ENCODE results near the gene ERMARD.
"Not testable (repeated sequence)": the region's sequence is repeated elsewhere in the genome, so short reads cannot be mapped to it uniquely, and the experiment has no call there.

ERMARD gene

DNA sequence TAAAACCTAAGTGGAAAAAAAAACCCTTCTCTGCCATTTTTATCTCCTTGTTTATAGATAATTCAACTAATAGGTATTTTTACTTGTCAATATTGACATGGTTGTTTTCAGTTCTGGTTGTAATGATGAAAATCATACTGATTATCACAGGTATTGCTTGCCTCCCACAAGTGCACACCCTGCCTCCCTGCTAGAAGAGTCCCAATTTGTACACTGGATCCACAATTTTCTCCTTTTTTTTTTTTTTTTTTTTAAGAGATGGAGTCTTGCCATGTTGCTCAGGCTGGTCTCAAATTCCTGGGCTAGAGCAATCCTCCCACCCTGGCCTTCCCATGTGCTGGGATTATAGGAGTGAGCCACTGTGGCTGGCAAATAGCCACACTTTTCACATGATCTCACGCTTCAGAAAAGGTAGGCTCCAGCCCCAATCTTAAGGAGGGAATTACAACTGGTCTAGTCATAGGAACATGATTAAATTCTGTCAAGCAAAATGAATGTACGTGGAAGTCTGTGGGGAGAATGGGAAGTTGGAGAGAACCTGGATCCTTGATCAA is 12.4 kb upstream of the ERMARD start:
- peak; percentile 11 for DNase-seq

DNA sequence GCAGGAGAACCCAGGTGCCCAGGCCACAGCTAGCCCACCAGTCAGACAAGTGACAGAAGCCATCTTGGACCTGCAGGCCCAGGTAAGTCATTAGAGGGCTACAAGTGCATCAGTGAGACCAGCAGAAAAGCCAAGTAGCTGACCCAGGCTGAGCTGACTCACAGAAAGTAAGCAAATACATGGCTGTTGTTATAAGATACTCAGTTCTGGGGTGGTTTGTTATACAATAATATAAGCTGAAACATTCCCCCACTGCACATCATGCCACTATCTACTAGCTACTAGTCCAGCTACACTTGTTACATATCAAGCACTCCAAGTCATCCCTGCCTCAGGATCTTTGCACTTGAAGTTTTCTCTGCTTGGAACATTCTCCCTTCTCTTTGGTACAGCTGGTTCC is 10.1 kb upstream of the ERMARD start:
- DNase-seq = no peak

DNA sequence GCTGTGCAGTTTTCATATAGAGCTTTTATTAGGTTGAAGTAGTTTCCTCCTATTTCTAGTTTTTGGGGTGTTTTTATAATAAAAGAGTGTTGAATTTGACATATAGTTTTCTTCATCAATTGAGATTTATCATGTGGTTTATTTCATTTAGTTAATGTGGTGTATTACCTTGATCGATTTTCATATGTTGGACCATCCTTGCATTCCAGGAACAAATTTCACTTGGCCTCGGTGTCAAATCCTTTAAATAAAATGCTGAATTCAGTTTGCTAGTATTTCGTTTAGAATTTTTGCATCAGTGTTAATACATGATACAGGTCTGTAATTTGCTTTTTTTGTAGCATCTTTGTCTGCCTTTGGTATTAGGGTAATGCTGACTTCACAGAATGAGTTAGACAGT is 6.0 kb upstream of the ERMARD start:
- no peak for DNase-seq

DNA sequence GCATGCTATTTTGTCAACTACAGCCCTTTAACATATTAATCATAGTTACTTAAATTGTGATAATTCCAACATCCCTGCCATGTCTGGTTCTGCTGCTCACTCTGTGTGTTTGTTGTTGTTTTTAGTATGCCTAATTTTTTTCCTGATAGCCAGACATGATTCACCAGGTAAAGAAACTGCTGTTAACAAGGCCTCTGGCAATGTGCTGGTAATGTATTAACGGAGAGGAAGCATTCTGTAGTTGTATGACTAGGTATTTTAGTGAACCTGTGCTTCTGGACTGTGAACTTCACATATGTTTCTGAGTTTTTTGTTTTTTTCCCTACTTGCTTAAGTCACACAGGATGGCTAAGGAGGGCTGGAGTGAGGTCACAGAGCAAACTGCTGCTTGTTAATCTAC is 4.9 kb upstream of the ERMARD start:
- DNase-seq = no peak

DNA sequence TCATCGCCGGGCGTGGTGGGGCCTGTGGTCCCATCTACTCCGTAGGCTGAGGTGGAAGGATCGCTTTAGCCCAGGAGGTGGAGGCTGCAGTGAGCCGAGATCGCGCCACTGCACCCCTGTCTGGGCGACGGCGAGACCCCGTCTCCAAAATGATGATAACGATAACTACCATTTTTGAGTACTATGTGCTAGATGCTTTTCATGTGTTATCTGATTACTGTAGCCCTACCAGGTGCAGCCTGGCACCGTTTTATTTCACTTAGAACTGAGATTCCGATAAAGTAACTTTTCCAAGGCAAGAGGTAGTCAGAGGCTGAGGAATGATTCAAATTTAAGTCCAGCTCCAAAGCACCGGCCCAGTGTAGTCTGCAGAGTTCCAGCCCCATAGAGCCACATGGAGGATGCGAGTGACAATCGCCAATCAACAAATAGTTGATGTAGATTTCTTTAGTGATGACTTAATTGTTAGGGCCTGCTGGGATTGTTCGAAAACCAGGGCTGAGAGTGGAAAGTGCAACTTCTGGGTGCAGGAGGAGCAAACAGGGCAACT is 727 bp downstream of the ERMARD start:
- no peak for DNase-seq

DNA sequence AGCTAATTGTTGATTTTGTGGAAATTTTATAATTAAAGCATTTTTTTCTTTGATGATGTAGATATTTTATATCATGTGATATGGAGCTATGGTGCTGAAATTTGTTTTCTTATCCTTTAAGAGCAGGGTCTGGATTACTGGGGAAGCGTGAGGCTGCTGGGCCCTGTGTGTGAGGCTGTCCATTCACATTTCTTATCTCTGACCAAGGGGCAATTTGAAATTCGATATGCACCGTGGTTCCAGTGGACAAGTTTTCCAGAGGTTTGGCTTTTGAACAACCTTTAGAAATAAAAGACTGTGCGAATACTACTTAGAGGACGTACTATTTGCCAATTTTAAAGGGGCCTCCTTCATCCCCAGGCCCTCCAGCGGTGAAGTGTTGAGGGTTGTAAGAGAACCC is 3.7 kb downstream of the ERMARD start:
- no peak for DNase-seq

DNA sequence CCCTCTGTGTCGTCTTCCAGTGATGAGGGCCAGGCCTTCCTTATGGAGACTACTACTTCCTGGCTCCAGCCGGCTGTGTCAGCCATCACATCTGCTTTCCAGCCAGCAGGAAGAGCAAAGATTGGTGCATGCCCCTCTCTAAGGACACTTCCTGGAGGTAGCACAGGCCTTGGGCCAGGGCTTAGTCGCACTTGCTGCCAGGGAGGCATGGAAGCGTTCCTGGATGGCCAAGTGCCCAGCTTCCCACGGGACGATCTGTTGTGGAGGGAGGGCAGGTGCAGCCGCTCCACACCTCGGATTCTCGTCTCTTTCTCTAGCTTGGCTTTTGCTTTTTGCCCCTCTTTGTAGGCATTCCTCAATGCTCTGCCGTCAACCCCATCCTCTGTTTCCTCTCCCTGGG is 11.9 kb downstream of the ERMARD start:
- DNase-seq = no peak

DNA sequence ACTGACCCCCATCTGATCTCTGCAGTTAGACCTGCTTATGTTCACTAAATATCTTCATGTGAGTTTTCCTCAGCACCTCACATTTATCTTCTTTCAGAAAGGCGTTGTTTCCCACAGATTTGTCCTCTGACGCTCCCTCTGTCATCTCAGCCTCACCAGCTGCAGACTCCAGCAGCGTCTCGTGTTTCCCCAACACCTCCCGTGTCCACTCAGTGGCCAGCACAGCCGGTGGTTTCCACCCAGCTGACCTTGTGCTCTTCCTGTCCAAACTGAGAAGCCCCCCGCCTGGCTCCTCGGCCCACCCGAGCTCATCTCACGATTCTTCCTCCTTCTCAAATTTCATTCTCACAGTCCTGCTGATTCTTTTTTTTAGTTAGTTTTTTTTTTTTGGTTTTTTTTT is 12.5 kb downstream of the ERMARD start:
- DNase-seq = no peak

DNA sequence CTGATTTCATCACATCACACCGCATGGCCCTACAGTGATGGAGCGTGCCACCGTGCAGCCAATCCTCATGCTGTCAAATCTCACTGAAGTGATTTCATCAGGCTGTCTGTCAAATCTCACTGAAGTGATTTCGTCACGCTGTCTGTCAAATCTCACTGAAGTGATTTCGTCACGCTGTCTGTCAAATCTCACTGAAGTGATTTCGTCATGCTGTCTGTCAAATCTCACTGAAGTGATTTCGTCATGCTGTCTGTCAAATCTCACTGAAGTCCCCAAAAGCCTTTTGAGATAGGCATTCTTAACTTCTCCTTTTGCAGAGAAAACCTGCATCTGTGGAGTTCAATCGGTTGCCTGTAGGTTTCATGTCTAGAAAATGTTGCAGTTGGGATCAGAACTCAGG is 14.4 kb downstream of the ERMARD start:
- not testable (repeated sequence) for DNase-seq

DNA sequence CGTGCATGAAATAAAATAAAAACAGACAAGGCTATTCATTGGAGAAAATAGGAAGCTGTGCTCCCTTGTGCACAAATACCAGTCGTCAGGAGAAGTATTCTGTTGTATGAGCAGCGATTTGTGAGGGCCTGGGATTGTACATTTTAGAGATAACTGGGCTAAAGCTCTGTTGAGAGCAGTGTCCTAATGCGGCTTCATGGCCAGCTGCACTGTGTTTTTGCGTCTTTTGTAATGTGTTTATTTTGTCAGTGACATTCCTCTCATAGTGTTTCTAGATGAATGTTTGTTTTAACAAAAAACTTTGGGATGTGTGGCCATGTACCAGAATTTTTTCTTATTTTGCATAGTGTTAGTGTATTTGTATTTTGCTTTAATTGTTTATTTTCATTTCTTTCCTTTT is 14.8 kb downstream of the ERMARD start:
- no peak for DNase-seq

DNA sequence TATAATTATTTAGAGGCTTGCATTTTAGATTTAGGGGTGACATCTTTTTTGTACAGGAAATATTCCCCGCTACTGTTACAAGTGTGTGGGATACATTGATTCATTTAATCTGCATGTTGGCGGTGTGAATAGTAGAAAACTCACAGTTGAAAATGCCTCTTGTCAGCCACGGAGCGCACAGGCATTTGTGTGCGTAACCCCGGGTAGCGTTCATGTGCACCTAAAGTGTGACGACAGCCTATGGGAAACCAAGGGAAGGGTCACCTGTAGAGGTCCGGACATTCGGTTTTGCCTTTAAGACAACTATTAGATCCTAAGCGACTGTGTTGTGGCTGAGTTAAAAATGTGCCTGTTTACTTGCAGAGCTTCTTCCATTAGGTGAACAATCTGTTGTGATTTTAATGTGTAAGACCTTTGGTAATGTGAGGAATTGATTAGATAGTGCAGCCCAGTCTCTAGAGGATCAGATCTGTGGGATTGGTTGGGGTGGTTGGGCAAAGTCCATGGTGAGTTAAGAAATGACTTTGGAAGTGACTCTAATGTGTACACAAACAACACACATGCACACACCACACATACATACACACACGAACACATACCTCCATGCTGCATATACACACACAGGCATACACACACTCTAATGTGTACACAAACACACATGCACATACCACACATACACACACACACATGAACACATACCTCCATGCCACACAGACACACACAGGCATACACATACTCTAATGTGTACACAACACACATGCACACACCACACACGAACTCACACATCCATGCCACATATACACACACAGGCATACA is 15.7 kb downstream of the ERMARD start:
- no peak for DNase-seq

DNA sequence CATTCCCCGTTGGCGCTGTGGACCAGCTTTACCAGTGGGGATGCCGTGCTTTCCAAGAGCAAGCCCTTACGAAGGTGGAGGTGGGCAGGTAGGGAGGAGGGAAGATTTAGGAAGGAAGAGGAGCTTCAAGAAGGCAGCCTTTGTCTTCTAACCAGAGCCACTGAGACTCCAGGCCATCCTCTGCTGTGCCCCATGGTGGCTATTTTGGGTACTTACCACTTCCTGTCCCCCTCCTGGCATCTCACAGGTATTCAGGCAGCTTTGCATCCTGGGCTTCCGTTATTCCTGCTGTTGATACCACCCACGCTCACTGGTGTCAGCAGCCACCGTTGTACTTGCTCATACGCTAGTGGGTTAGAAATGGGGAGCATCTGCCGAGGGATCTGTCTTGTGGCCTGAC is 22.9 kb downstream of the ERMARD start:
- no peak for DNase-seq

DNA sequence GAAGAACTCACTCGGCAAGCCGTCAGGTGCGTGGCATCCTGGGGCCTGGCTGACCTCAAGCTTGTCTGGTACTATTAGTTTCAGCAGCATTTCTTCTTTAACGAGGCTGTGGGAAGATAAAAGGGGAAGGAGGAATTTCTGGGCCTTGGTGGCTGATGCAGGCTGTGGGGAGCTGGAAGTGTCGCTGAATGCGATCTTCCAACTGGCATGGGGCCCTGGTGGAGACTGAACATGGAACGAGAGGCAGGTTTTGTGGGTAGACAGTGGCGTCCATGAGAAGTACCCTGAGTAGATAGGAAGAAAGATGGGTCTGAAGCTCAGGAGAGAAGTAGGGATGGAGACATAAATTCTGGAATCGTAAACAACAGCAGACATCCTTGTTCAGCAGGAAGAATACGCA is 23.9 kb downstream of the ERMARD start:
- DNase-seq = no peak

DNA sequence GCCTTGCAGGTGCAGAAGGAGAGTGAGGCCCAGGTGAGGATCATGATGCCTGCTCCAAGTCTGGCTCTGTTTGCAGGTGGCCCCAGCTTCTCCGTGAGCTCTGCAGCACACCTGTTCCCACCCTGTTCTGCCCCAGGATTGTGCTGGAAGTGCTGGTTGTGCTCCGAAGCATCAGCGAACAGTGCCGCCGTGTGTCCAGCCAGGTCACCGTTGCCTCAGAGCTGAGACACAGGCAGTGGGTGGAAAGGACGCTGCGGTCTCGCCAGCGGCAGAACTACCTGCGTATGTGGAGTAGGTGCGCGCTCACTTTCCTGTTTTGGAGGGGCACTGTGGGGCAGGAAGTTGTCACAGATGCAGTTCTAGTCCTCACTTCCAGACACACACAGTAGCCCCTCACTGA is 25.0 kb downstream of the ERMARD start:
- DNase-seq = no peak

DNA sequence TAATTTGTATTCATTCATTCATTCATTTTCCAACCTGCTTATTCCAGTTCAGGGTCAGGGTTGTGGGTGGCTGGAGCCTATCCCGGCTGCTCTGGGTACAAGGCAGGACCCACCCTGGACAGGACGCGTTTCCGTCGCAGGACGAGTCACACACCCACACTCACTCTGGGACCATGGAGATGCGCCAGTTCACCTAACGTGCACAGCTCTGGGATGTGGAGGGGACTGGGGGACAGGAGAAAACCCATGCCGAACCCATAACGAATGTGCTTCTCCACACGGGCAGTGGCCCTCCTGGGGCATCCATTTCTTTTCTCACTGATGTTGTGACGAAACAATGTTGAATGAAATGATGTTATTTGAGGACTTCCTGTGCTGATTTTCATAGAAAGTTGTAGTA is 26.5 kb downstream of the ERMARD start:
- no peak for DNase-seq

DNA sequence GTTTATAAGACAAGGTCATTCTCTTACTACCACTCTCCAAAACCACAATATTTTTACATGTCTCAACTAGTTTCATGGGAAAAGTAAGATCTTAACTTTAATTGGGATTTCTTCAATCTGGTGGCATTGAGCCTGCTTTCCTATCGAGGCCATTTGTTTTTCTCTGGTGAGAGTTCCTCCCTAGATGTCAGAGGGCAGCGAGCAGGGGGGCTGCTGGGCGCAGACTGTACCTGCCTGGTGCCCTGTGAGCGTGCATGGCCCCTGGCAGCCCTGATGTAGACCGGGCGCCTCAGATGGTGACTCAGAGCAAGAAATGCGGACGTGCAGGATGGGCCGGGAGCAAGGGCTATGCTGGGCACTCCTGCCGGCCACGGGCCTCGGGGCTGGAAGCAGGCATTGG is 27.2 kb downstream of the ERMARD start:
- DNase-seq = no peak

DNA sequence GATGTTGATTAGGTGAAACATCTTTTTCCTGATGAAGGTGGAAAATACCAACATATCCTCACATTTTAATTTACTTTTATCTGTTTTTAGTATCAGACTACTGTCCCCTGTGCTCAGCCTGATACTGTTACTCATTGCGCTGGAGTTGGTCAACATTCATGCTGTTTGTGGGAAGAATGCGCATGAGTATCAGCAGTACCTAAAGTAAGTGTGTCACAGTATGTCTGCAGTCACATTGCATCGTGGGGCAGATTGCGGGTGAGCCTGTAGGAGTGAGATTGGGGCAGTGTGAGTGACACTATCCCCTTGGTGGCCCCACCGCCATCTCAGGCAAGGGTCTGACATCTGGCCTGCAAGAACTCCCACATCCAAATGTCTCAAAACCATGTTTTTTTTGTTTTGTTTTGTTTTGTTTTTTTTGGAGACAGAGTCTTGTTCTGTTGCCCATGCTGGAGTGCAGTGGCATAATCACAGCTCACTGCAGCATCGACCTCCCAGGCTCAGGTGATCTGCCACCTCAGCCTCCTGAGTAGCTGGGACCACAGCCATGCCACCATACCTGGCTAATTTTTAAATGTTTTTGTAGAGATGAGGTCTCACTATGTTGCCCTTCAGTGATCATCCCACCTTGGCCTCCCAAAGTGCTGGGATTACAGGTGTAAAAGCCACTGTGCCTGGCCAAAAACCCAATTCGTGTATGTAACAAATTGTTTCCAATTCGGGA is 27.8 kb downstream of the ERMARD start:
- no peak for DNase-seq

DNA sequence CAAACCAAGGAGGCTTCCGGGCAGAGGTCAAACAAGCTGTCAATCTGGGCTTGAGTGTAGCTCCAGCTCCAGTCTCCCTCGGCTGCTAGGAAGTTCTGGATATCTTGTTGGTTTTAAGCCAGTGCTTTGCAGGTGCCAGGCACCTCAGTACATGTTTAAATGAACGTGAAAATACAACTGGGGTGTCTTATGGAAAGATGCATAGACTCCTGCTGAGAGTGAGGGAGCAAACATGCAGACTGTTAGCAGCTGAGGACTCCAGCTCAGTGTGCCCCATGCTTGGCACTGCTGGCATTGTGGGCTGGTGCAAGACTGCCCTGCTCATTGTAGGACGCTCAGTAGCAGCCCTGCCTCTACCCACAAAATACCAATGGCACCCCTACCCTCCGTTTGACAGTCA is 28.5 kb downstream of the ERMARD start:
- no peak for DNase-seq

DNA sequence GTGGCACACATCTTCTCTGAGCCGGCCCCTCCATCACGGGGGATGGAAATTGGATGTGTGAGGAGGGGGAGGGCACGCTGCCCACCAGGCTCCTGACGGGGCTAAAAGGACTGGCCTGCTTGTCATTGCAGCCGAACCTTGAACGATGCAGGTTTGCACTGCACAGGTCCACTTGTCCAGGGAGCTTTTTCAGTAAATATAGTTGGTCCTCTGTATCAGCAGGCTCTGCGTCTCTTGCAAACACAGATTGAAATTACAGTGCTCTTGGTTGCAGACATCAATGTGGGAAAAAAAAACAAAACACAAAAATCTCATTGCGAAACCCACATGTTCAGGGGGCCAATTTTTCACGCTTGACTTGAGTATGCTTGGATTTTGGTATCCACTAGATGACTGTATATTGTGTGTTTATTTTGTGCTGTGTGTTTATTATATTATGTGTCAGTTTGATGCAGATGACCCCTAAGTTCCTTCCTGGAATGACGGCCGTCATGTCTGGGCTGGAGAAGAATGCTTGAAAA is 29.2 kb downstream of the ERMARD start:
- DNase-seq = no peak

DNA sequence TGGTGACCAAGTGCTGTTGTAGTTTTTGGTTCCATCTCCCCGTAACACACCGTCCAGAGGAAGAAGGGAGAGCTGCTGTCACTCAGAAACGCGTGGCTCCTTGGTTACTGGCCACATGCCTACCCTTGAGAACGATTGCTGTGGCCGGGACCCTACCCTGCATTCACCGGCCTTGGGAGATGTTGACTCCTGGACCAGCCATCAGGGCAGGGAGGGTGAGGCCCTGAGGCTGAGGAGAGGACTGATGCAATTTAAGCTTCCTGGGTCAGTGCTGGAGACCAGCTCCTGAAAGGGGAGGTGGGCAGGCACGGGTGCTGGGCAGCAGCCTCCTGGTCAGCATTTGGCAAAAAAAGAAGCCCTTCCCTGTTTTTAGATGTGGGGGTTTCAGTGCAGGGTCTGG is 31.5 kb downstream of the ERMARD start:
- DNase-seq = no peak

DNA sequence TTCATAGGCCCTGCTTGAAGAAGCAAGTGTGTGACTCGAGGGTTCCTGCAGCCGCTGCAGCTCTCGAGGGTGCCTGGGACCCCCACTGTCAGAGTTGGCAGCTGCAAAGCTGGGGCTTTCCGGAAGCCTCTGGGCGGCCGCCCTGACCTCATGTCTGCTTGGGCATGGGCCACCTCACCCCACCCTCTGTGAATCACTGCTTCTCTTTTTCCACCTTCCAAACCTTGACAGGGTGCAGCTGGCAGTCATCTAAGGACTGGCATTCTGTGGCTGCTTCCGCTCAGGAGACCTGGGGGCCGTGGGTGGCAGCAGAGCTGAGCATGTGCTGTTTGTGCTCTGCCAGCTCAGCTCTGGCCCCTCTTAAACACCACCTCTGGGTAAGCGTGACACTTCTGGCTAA is 32.0 kb downstream of the ERMARD start:
- no peak for DNase-seq

DNA sequence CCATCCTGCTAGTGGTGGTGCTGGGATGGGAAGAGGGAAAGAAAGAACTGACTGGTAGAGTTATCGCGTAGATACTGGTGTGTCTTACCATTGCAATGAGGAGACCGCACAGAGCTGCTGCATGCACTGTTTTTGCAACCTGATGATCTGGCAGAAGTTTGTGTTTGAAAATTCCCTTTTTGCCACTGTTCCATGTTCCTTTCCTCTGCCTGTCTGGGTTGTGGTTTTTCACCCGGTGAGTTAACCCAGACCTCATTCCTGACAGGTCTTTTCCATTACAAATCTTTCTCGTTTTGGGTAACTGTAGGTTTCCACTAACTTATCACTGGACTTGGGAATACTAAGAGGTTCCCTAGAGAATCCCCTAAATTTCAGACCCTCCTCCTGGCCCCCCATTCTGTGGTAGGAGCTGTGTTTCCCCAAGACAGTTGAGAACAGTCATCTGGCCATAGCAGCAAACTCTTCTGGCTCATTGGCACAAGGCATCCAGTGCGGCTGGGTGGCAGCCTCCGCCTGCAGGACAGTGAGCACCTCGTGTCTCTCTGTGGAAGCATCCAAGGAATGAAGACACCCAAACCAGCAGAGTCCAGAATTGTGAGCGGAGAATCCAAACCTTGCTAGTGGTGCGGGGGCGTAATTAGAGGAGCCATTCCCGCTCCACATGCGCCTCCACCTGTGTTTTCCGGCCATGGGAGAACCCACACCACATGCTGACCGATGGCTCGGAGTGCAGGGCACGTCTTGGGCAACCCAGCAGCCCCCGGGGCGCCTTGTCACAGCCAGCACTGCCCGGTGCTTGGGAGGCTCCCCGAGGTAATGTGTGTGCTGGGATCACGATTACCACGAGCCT is 32.8 kb downstream of the ERMARD start:
- DNase-seq = no peak

DNA sequence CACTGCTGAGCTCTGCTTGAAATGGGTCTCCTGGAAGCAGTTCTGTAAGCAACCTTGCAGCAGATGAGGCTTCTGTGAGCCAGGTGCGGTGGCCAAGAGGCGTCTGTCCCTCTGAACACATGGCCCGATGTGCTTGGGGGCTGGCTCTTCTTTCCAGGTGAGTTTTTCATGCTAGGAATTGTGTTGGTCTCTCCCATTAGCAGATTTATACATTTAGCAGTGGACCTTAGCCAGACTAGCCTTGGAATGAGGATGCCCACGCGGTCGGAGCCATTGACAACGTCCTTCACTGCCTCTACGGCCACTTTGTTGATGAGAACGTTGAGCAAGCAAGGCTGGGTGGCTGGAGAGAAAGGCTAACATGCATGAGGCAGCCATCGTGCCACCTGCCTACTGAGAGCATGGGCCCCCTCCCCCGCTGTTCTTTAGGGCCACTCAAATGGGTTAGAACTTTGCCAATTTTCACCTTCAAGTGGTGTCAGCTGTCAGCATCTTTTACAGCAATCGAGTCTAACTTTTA is 33.5 kb downstream of the ERMARD start:
- DNase-seq = no peak
